Neural cell (in vitro differentiated cells): ENCODE measurements around the gene NUDT8. TPM values are rescaled to one million over a fixed set of nuclear protein-coding genes. Genes with fewer than 3 reads are reported as not detected.

Experiments used
- H2AFZ ChIP-seq: fragments of 200-600, 300-800 bp; sonication (generic), shearing (Covaris generic); 2 replicates; pipeline ENCODE4 v1.6.0; 2014; ENCODE audit warnings: low read depth, mild to moderate bottlenecking, antibody characterized with exemption, low read length, moderate library complexity
- H3F3A ChIP-seq: fragments of 200-600 bp; shearing (Covaris generic); 2 replicates; pipeline ENCODE4 v1.6.1; 2016; ENCODE audit warnings: mild to moderate bottlenecking, moderate library complexity, mixed read lengths, antibody characterized with exemption, low read length; ENCODE audit not compliant: insufficient read depth, poor library complexity, severe bottlenecking
- H3K27ac ChIP-seq: fragments of 200-600, 300-800 bp; sonication (generic), shearing (Covaris generic); 2 replicates; pipeline ENCODE4 v1.5.1; 2014; ENCODE audit warnings: mild to moderate bottlenecking, low read length, moderate library complexity
- H3K27me3 ChIP-seq: fragments of 300-800, 200-600 bp; sonication (generic), shearing (Covaris generic); 2 replicates; pipeline ENCODE4 v1.6.0; 2014; ENCODE audit warnings: mild to moderate bottlenecking, low read depth, low read length, moderate library complexity; ENCODE audit not compliant: insufficient read depth
- H3K36me3 ChIP-seq: fragments of 300-800, 200-600 bp; sonication (generic), shearing (Covaris generic); 2 replicates; pipeline ENCODE4 v1.5.1; 2014; ENCODE audit warnings: mild to moderate bottlenecking, antibody characterized with exemption, low read length, moderate library complexity; ENCODE audit not compliant: insufficient read depth
- H3K4me2 ChIP-seq: fragments of 300-800, 200-600 bp; sonication (generic), shearing (Covaris generic); 2 replicates; pipeline ENCODE4 v1.6.0; 2014; ENCODE audit warnings: mild to moderate bottlenecking, low read length
- H3K4me3 ChIP-seq: fragments of 300-800, 200-600 bp; sonication (generic), shearing (Covaris generic); 2 replicates; pipeline ENCODE4 v1.5.1; 2014; ENCODE audit warnings: mild to moderate bottlenecking, low read length, moderate library complexity
- H3K79me2 ChIP-seq: fragments of 200-600 bp; shearing (Covaris generic); replicated peaks from 2 replicates; pipeline ENCODE4 v1.6.0; 2014; ENCODE audit warnings: mild to moderate bottlenecking, low read length, moderate library complexity; ENCODE audit not compliant: insufficient read depth
- H3K9ac ChIP-seq: fragments of 300-800, 200-600 bp; sonication (generic), shearing (Covaris generic); 2 replicates; pipeline ENCODE4 v1.6.1; 2016; ENCODE audit warnings: mild to moderate bottlenecking, low read length, mixed read lengths
- H3K9me2 ChIP-seq: fragments of 200-600 bp; shearing (Covaris generic); 2 replicates; pipeline ENCODE4 v1.6.1; 2016; ENCODE audit warnings: mild to moderate bottlenecking, low read length, mixed read lengths; ENCODE audit not compliant: insufficient read depth
- H3K9me3 ChIP-seq: fragments of 200-600, 300-800 bp; sonication (generic), shearing (Covaris generic); 2 replicates; pipeline ENCODE4 v1.6.1; 2016; ENCODE audit warnings: mild to moderate bottlenecking, mixed run types, low read length, moderate library complexity, mixed read lengths
- H4K20me1 ChIP-seq: fragments of 200-600 bp; shearing (Covaris generic); 2 replicates; pipeline ENCODE4 v1.6.1; 2016; ENCODE audit warnings: mild to moderate bottlenecking, mixed run types; ENCODE audit not compliant: insufficient read depth
- CTCF ChIP-seq: fragments of 450-650 bp; IDR thresholded peaks from 2 replicates; pipeline ENCODE4 v1.5.1; 2014; ENCODE audit warnings: antibody characterized with exemption, mild to moderate bottlenecking, moderate library complexity; ENCODE audit not compliant: poor library complexity, severe bottlenecking
- EP300 ChIP-seq: fragments of 450-650 bp; conservative IDR thresholded peaks from 2 replicates; pipeline ENCODE4 v1.6.1; 2014; ENCODE audit warnings: antibody characterized with exemption, mild to moderate bottlenecking, moderate library complexity; ENCODE audit not compliant: poor library complexity, severe bottlenecking
- EZH2 ChIP-seq: fragments of 200-600, 300-800 bp; shearing (Covaris generic), sonication (generic); IDR thresholded peaks from 2 replicates; pipeline ENCODE4 v1.6.1; 2014; ENCODE audit warnings: antibody characterized with exemption, low read length, borderline replicate concordance, mild to moderate bottlenecking; ENCODE audit not compliant: insufficient read depth, poor library complexity, severe bottlenecking
- MXI1 ChIP-seq: fragments of 450-650 bp; conservative IDR thresholded peaks from 2 replicates; pipeline ENCODE4 v1.6.1; 2014; ENCODE audit warnings: antibody characterized with exemption, mild to moderate bottlenecking; ENCODE audit not compliant: poor library complexity, severe bottlenecking
- POLR2AphosphoS5 ChIP-seq: IDR thresholded peaks from 2 replicates; pipeline ENCODE4 v1.6.1; 2012
- RAD21 ChIP-seq: fragments of 450-650 bp; conservative IDR thresholded peaks from 2 replicates; pipeline ENCODE4 v1.6.1; 2014; ENCODE audit warnings: antibody characterized with exemption, mild to moderate bottlenecking, moderate library complexity
- SMC3 ChIP-seq: fragments of 450-650 bp; conservative IDR thresholded peaks from 2 replicates; pipeline ENCODE4 v1.6.1; 2014; ENCODE audit warnings: antibody characterized with exemption, mild to moderate bottlenecking, moderate library complexity; ENCODE audit not compliant: poor library complexity
- TAF1 ChIP-seq: IDR thresholded peaks from 2 replicates; pipeline ENCODE4 v1.6.1; 2012; ENCODE audit warnings: low read depth
- polyA plus RNA-seq: library from polyadenylated mRNA; depleted of rRNA; stranded (reverse); fragments of >200 nt; gene quantifications from 2 replicates; pipeline ENCODE4 v1.2.3, GENCODE V29; 2014
- TF ChIP-seq, protein P1 (sequence below): IDR thresholded peaks from 2 replicates; pipeline ENCODE4 v1.6.1; 2012; ENCODE audit warnings: borderline replicate concordance

NUDT8 gene
- polyA plus RNA-seq, 1 donor from 2014 or later, result not detected

- H3K9me3 ChIP-seq, result no peaks in the 10 kb centered on the region
- H3K27ac ChIP-seq, result no peak overlapping the region
- H3K4me2 ChIP-seq, result no peak overlapping the region
- H4K20me1 ChIP-seq, result no peaks in the 10 kb centered on the region
- no peaks in the 10 kb centered on the region for H3K9me2 ChIP-seq
- H3K27me3 ChIP-seq, result no peaks in the 10 kb centered on the region
- H3K79me2 ChIP-seq, result no peaks in the 10 kb centered on the region
- no peaks in the 10 kb centered on the region for H3F3A ChIP-seq
- TF ChIP-seq RAD21 (no peak), EP300 (no peak), MXI1 (no peak), POLR2AphosphoS5 (no peak), TAF1 (no peak), EZH2 (no peak), SMC3 (no peak), CTCF (no peak)
- TF ChIP-seq, protein P1, sequence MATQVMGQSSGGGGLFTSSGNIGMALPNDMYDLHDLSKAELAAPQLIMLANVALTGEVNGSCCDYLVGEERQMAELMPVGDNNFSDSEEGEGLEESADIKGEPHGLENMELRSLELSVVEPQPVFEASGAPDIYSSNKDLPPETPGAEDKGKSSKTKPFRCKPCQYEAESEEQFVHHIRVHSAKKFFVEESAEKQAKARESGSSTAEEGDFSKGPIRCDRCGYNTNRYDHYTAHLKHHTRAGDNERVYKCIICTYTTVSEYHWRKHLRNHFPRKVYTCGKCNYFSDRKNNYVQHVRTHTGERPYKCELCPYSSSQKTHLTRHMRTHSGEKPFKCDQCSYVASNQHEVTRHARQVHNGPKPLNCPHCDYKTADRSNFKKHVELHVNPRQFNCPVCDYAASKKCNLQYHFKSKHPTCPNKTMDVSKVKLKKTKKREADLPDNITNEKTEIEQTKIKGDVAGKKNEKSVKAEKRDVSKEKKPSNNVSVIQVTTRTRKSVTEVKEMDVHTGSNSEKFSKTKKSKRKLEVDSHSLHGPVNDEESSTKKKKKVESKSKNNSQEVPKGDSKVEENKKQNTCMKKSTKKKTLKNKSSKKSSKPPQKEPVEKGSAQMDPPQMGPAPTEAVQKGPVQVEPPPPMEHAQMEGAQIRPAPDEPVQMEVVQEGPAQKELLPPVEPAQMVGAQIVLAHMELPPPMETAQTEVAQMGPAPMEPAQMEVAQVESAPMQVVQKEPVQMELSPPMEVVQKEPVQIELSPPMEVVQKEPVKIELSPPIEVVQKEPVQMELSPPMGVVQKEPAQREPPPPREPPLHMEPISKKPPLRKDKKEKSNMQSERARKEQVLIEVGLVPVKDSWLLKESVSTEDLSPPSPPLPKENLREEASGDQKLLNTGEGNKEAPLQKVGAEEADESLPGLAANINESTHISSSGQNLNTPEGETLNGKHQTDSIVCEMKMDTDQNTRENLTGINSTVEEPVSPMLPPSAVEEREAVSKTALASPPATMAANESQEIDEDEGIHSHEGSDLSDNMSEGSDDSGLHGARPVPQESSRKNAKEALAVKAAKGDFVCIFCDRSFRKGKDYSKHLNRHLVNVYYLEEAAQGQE, result no peak
- no peak overlapping the region for H2AFZ ChIP-seq
- H3K4me3 ChIP-seq, result no peak overlapping the region
- no peak overlapping the region for H3K9ac ChIP-seq
- no peaks in the 10 kb centered on the region for H3K36me3 ChIP-seq
Observed at GRCh38 chr11:67616431-67617242, 13.1 kb downstream of the NUDT8 start.

DNA sequence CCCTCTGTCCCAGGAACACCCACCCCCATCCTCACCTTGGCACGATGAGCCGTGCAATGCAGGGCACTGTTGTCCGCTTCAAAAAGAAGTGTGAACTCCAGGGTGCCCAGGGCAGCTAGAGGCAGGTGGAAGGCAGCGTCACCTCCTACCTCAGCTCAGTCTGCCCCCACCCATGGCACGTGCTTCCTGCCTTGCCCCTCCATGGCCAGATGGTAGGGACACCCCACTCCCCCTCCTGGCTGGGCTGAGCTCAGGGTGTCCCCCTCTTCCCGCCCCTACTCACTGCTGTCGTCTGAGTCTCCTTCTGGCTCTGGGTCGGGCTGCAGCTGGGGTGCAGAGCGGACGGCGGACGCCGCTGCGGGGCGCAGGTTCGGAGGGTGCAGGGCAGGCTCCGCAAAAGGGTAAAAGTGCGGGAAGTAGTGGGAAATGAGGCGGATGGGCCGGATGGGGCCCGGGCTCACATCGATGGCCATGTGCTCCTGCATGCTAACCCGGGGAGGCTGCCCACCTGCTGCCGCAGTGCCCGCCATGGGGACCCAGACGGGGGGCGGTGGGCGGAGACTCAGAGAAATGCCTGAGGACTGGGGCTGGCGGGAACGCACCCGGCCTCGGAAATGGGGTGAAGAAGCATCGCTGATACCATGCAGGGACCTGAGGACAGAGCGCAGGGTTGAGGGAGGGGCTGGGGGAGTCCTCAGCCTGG lies 13.9 kb downstream of the NUDT8 start:
- no peak overlapping the region for H3K4me2 ChIP-seq
- no peak overlapping the region for H3K4me3 ChIP-seq
- H4K20me1 ChIP-seq, result no peaks in the 10 kb centered on the region
- H3K27ac ChIP-seq, result no peak overlapping the region
- TF ChIP-seq MXI1 (no peak), TAF1 (no peak), CTCF (no peak), SMC3 (no peak), EZH2 (no peak), POLR2AphosphoS5 (no peak), EP300 (no peak), RAD21 (no peak)
- TF ChIP-seq, protein P1, result no peak
- no peaks in the 10 kb centered on the region for H3K9me2 ChIP-seq
- no peaks in the 10 kb centered on the region for H3K79me2 ChIP-seq
- no peak overlapping the region for H3K9ac ChIP-seq
- no peak overlapping the region for H2AFZ ChIP-seq
- H3K9me3 ChIP-seq, result no peaks in the 10 kb centered on the region
- no peaks in the 10 kb centered on the region for H3F3A ChIP-seq
- H3K36me3 ChIP-seq, result no peaks in the 10 kb centered on the region
- no peaks in the 10 kb centered on the region for H3K27me3 ChIP-seq
